Fibroblast of lung (primary cell): ENCODE results near the gene TUBGCP2.

ENCODE experiments used
- EZH2 ChIP-seq: IDR thresholded peaks from 2 replicates; pipeline ENCODE4 v1.5.1; 2012; ENCODE audit warnings: low read length, control low read depth, mild to moderate bottlenecking; ENCODE audit errors: missing control alignments
- TF ChIP-seq, protein P1 (sequence below), 2 donors: IDR thresholded peaks in 1 of 2; conservative IDR thresholded peaks in 1 of 2; 1 replicate in 1 of 2; 2 replicates in 1 of 2; pipeline ENCODE4 v1.5.1; 2011 to 2012; ENCODE audit warnings: low read length in 2 of 2, control low read depth in 1 of 2, inconsistent platforms in 1 of 2, low read depth in 1 of 2, mild to moderate bottlenecking in 1 of 2

DNA sequence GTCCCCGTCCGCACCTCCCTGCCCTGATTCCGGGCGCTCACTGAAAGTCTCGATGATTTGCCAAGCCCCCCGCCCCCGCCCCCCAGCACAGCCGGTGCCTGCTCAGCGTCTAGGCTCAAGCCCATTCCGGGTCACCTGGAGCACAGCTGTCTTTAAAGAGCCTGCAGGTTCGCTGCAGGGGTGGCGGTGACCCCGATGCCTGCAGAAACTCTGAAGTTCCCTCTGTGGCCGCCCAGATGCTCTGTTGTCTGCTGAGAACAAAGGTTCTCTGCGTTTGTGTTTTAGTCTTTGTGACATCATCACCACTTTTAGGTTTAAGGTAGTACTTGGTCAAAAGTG, 70.2 kb downstream of the TUBGCP2 start:
- TF ChIP-seq, protein P1, sequence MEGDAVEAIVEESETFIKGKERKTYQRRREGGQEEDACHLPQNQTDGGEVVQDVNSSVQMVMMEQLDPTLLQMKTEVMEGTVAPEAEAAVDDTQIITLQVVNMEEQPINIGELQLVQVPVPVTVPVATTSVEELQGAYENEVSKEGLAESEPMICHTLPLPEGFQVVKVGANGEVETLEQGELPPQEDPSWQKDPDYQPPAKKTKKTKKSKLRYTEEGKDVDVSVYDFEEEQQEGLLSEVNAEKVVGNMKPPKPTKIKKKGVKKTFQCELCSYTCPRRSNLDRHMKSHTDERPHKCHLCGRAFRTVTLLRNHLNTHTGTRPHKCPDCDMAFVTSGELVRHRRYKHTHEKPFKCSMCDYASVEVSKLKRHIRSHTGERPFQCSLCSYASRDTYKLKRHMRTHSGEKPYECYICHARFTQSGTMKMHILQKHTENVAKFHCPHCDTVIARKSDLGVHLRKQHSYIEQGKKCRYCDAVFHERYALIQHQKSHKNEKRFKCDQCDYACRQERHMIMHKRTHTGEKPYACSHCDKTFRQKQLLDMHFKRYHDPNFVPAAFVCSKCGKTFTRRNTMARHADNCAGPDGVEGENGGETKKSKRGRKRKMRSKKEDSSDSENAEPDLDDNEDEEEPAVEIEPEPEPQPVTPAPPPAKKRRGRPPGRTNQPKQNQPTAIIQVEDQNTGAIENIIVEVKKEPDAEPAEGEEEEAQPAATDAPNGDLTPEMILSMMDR (conservative IDR thresholded peaks at IDR 0.05 in 1 of 2, IDR thresholded peaks at IDR 0.05 in 1 of 2; ENCODE audit: low read depth in 1 of 2, low read length in 2 of 2) = no peak
- peak; percentile 35 for TF ChIP-seq EZH2
